Measurements from ENCODE around the gene IL2RA. TPM values are rescaled to one million over a fixed set of nuclear protein-coding genes. Genes with fewer than 3 reads are reported as not detected.

Gene IL2RA
- total and polyA plus RNA-seq, 2 experiments from 2014 or later: not detected

GRCh38 chr10:6030217-6030616 is 31.9 kb downstream of the IL2RA start:
- no peak for ATAC-seq
- H2AFZ ChIP-seq: no peak overlapping the region

More at GRCh38 chr10:6030217-6030616, 31.9 kb downstream of the IL2RA start:
- no peak overlapping the region for H3K27ac Mint-ChIP-seq
- Histone ChIP-seq H3K4me3 (no peak overlapping the region), H3K79me2 (replicated peaks; ENCODE audit: insufficient read depth) (no peaks in the 10 kb centered on the region), H3K27ac (ENCODE audit: low read depth) (no peak overlapping the region), H3K9me2 (ENCODE audit: insufficient read depth) (peaks cover 5% of the 10 kb centered on the region; the same call in 1 of the 2 replicates), H3K27me3 (ENCODE audit: insufficient read depth) (no peaks in the 10 kb centered on the region), H3K4me1 (ENCODE audit: insufficient read depth) (no peaks in the 10 kb centered on the region), H3K36me3 (ENCODE audit: insufficient read depth) (no peaks in the 10 kb centered on the region), H4K20me1 (replicated peaks; ENCODE audit: insufficient read depth) (no peaks in the 10 kb centered on the region), H3F3A (replicated peaks; ENCODE audit: low read depth) (no peaks in the 10 kb centered on the region), H3K4me2 (no peak overlapping the region)
- peaks cover 17% of the 10 kb centered on the region for H3K9me3 Mint-ChIP-seq
- DNase-seq (ENCODE audit: low spot score): no peak
- no peaks in the 10 kb centered on the region for H3K27me3 Mint-ChIP-seq (ENCODE audit: insufficient read depth, low read depth, poor library complexity)
- no peaks in the 10 kb centered on the region for H3K4me1 Mint-ChIP-seq
- no peak for TF ChIP-seq EZH2phosphoT487 (IDR thresholded peaks at IDR 0.05; ENCODE audit: unreplicated experiment)
- no peak for TF ChIP-seq JUNB (IDR thresholded peaks at IDR 0.05; ENCODE audit: unreplicated experiment)
- no peak for TF ChIP-seq ZNF331 (CRISPR knock-in tag; IDR thresholded peaks at IDR 0.05; ENCODE audit: low read depth)
- TF ChIP-seq ZNF114 (CRISPR knock-in tag; IDR thresholded peaks at IDR 0.05): no peak
- no peak for TF ChIP-seq EZH2 (IDR thresholded peaks at IDR 0.05; ENCODE audit: low read depth, unreplicated experiment)
- TF ChIP-seq, protein P1, sequence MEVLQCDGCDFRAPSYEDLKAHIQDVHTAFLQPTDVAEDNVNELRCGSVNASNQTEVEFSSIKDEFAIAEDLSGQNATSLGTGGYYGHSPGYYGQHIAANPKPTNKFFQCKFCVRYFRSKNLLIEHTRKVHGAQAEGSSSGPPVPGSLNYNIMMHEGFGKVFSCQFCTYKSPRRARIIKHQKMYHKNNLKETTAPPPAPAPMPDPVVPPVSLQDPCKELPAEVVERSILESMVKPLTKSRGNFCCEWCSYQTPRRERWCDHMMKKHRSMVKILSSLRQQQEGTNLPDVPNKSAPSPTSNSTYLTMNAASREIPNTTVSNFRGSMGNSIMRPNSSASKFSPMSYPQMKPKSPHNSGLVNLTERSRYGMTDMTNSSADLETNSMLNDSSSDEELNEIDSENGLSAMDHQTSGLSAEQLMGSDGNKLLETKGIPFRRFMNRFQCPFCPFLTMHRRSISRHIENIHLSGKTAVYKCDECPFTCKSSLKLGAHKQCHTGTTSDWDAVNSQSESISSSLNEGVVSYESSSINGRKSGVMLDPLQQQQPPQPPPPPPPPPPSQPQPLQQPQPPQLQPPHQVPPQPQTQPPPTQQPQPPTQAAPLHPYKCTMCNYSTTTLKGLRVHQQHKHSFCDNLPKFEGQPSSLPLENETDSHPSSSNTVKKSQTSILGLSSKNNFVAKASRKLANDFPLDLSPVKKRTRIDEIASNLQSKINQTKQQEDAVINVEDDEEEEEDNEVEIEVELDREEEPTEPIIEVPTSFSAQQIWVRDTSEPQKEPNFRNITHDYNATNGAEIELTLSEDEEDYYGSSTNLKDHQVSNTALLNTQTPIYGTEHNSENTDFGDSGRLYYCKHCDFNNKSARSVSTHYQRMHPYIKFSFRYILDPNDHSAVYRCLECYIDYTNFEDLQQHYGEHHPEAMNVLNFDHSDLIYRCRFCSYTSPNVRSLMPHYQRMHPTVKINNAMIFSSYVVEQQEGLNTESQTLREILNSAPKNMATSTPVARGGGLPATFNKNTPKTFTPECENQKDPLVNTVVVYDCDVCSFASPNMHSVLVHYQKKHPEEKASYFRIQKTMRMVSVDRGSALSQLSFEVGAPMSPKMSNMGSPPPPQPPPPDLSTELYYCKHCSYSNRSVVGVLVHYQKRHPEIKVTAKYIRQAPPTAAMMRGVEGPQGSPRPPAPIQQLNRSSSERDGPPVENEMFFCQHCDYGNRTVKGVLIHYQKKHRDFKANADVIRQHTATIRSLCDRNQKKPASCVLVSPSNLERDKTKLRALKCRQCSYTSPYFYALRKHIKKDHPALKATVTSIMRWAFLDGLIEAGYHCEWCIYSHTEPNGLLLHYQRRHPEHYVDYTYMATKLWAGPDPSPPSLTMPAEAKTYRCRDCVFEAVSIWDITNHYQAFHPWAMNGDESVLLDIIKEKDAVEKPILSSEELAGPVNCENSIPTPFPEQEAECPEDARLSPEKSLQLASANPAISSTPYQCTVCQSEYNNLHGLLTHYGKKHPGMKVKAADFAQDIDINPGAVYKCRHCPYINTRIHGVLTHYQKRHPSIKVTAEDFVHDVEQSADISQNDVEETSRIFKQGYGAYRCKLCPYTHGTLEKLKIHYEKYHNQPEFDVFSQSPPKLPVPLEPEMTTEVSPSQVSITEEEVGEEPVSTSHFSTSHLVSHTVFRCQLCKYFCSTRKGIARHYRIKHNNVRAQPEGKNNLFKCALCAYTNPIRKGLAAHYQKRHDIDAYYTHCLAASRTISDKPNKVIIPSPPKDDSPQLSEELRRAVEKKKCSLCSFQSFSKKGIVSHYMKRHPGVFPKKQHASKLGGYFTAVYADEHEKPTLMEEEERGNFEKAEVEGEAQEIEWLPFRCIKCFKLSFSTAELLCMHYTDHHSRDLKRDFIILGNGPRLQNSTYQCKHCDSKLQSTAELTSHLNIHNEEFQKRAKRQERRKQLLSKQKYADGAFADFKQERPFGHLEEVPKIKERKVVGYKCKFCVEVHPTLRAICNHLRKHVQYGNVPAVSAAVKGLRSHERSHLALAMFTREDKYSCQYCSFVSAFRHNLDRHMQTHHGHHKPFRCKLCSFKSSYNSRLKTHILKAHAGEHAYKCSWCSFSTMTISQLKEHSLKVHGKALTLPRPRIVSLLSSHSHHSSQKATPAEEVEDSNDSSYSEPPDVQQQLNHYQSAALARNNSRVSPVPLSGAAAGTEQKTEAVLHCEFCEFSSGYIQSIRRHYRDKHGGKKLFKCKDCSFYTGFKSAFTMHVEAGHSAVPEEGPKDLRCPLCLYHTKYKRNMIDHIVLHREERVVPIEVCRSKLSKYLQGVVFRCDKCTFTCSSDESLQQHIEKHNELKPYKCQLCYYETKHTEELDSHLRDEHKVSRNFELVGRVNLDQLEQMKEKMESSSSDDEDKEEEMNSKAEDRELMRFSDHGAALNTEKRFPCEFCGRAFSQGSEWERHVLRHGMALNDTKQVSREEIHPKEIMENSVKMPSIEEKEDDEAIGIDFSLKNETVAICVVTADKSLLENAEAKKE (CRISPR knock-in tag; IDR thresholded peaks at IDR 0.05): no peak
- TF ChIP-seq CTCF (conservative IDR thresholded peaks at IDR 0.05; ENCODE audit: low read depth in 2 of 2): no peak
- TF ChIP-seq NANOG (IDR thresholded peaks at IDR 0.05; ENCODE audit: borderline replicate concordance): no peak
- no peak for TF ChIP-seq STAT1 (IDR thresholded peaks at IDR 0.05; ENCODE audit: unreplicated experiment)
- no peak for TF ChIP-seq POLR2AphosphoS5 (IDR thresholded peaks at IDR 0.05; ENCODE audit: low read depth)
- TF ChIP-seq REST (IDR thresholded peaks at IDR 0.05; ENCODE audit: unreplicated experiment): no peak
- H3K4me3 Mint-ChIP-seq: no peak overlapping the region
- H3K36me3 Mint-ChIP-seq (ENCODE audit: low read depth): peaks cover 4% of the 10 kb centered on the region; the same call in 1 of the 3 replicates

Data from GM23338 (cell line).